ENCODE measurements around the gene LYZL6.

LYZL6 gene

GRCh38 chr17:35943537-35943936 lies at the start of gene LYZL6:
Gene LYZL6 (minus strand): TSS chr17:35943713. CDS start chr17:35939356, 4,357 bp downstream.
- H3K27me3 Mint-ChIP-seq = no peaks in the 10 kb centered on the region
- no peaks in the 10 kb centered on the region for H3K9me3 Mint-ChIP-seq
- H3K4me1 Mint-ChIP-seq = no peaks in the 10 kb centered on the region
- H3K36me3 Mint-ChIP-seq = no peaks in the 10 kb centered on the region
- H3K27ac Mint-ChIP-seq = no peak within 1 kb of the TSS
- no peak within 1 kb of the TSS for H3K4me3 Mint-ChIP-seq

DNA sequence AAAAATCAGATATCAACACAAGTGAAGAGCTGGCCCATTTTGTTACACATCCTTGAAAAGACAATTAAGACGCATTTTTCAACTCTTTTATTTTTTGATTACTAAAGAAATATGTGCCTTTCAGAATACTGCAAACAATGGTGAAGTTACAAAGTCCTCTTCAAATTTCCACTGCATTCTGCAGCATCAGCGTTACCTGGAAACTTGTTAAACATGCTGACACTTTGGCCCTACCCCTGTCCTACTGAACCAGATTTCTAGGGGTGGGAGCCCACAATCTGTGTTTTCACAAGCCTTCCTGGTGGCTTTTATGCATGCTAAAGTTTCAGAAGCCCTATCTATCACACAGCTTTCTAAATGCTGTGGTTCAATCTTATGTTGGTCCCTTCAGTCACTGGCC lies 47.6 kb upstream of the LYZL6 start:
- Mint-ChIP-seq H3K4me1 (no peaks in the 10 kb centered on the region), H3K36me3 (no peaks in the 10 kb centered on the region), H3K9me3 (peaks cover 10% of the 10 kb centered on the region)

DNA sequence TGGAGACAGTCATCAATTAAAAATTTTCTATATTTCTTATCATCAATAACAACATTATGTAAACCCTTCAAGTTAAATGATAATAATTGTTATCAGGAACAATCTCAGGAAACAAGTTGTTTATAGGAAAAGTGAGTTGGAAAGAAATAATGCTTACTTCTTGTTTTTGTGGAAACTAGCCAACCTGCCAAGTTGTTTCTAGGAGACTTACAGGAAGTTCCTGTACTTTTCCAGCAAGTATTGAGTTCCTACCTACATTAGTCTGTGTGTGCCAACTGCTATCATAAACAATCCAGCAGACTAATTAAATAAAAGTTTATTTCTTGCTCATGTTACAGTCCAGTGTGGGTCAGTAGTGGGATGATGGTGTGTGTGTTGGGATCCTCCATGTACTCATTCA lies 44.7 kb upstream of the LYZL6 start:
- Mint-ChIP-seq H3K27ac (no peak overlapping the region), H3K27me3 (peaks cover 9% of the 10 kb centered on the region), H3K4me1 (no peaks in the 10 kb centered on the region), H3K9me3 (peaks cover 10% of the 10 kb centered on the region), H3K4me3 (no peak overlapping the region), H3K36me3 (no peaks in the 10 kb centered on the region)

More for the DNA sequence above, 47.6 kb upstream of the LYZL6 start:
- Mint-ChIP-seq H3K27ac (no peak overlapping the region), H3K27me3 (peaks cover 12% of the 10 kb centered on the region), H3K4me3 (no peak overlapping the region)

DNA sequence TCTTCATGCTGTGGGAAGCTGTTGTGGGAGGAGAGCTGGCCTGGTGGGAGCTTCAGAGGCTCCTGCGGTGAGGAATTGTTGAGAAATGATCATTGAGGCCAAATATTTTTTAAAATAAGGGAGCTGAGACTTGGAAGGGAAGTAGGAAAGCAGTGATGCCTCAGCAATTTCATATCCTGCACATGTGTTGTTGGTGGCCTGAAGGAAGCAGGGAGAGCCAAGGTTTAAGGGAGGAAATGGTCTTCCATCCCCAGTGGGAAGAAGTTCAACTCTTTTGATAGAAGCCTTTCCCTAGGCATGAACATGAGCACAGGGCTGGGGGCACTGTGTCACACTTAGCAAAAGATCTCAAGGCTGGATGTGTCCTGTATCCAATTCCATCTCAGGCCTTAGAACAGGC lies 43.1 kb upstream of the LYZL6 start, which contains the start of gene CCL14:
TSS of gene CCL14 (minus strand) at position 87 of the 400 bp plus-strand sequence. CDS start at position 7, 80 bp downstream.
- Mint-ChIP-seq H3K4me3 (no peak within 1 kb of the TSS), H3K36me3 (no peaks in the 10 kb centered on the region), H3K4me1 (no peaks in the 10 kb centered on the region), H3K27me3 (peaks cover 2% of the 10 kb centered on the region), H3K27ac (no peak within 1 kb of the TSS), H3K9me3 (peaks cover 10% of the 10 kb centered on the region)

DNA sequence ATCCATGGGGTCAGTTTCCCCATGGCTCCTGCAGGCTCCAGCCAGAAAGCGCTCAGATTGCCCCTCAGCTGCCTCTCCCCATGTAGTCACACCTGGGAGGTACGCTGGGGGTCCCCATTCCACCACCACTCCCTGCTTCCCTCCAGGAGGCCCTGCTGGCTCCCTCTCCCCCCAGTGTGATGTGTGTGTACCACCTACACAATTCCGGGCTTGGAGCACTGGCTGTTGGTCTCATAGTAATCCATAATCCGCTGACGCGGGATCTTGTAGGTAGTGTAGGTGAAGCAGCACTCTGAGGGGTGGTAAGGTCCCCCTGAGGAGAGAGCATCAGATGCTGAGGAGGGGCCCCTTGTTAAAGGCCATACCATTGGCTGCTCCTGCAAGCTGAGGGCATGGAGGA lies 40.6 kb upstream of the LYZL6 start:
- no peak overlapping the region for H3K4me3 Mint-ChIP-seq
- H3K4me1 Mint-ChIP-seq = no peaks in the 10 kb centered on the region
- H3K36me3 Mint-ChIP-seq = no peaks in the 10 kb centered on the region
- H3K27me3 Mint-ChIP-seq = no peaks in the 10 kb centered on the region
- no peak overlapping the region for H3K27ac Mint-ChIP-seq
- peaks cover 5% of the 10 kb centered on the region for H3K9me3 Mint-ChIP-seq

DNA sequence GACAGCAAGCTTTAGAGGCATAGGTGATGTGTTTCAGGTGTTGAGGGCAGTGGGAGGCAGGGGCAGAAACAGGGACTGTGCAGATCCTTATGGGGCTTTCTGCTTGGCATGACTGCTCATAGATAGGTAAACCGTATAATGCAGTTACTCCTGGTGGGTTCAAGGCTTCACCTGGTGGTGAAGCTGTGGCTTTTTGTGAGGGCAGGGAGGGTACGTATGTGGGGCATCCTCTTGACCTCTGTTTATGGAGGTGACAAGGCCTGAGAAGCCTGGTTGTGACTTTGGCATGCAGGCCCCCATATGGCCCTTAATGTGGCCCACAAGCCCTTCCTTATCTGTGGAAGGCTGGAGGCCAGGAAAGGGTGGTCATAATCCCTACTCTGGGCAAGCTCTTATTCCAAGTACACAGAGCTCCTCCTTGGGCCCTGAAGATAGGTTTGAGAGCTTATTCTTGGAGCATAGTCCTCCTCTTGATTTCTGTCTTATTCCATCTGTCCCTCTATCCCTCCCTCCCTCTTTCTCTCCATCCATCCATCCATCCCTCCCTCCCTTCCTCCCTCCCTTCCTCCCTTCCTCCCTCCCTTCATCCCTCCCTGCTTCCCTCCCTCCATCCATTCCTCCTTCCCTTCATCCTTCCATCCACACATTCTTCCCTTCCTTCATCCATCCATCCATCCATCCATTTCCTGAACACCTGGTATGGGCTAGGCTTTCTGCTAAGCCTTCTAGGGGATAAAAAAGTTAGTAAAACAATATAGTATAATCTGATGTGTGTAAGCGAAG lies 39.1 kb upstream of the LYZL6 start:
- no peak overlapping the region for H3K27ac Mint-ChIP-seq
- H3K4me1 Mint-ChIP-seq = no peaks in the 10 kb centered on the region
- no peaks in the 10 kb centered on the region for H3K9me3 Mint-ChIP-seq
- no peak overlapping the region for H3K4me3 Mint-ChIP-seq
- H3K36me3 Mint-ChIP-seq = no peaks in the 10 kb centered on the region
- peaks cover 2% of the 10 kb centered on the region for H3K27me3 Mint-ChIP-seq

DNA sequence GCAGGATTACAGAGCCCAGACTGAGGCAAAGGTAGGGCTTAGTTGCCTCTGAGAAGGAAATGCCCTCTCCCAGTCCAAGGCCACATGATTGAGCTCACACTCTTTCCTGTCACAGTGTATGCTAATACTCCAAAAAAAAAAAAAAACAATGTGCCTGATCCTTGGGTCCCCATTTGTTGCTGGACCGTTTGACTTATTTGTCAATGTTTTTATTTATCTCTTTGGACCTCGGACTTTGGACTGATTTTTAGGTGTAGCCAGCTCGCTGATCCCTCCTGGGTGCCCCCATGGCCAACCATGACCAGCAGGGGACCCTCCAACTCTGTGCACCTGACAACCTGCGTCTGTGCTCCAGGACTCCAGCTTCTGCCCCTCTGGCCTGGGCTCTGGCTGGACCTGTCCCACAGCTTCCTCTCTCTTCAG lies 38.4 kb upstream of the LYZL6 start:
- no peak overlapping the region for H3K27ac Mint-ChIP-seq
- H3K4me3 Mint-ChIP-seq = no peak overlapping the region
- H3K36me3 Mint-ChIP-seq = no peaks in the 10 kb centered on the region
- no peaks in the 10 kb centered on the region for H3K4me1 Mint-ChIP-seq
- H3K9me3 Mint-ChIP-seq = no peaks in the 10 kb centered on the region
- H3K27me3 Mint-ChIP-seq = peaks cover 2% of the 10 kb centered on the region

- H3K27ac Mint-ChIP-seq = no peak within 1 kb of the TSS
- peaks cover 4% of the 10 kb centered on the region for H3K27me3 Mint-ChIP-seq
- H3K9me3 Mint-ChIP-seq = no peaks in the 10 kb centered on the region
- H3K4me1 Mint-ChIP-seq = no peaks in the 10 kb centered on the region
- H3K36me3 Mint-ChIP-seq = no peaks in the 10 kb centered on the region
- H3K4me3 Mint-ChIP-seq = no peak within 1 kb of the TSS
Observed at GRCh38 chr17:35981246-35981645, 37.7 kb upstream of the LYZL6 start, which contains the start of gene CCL16. Gene CCL16 (minus strand): TSS chr17:35981497. CDS start chr17:35981420, 77 bp downstream.

DNA sequence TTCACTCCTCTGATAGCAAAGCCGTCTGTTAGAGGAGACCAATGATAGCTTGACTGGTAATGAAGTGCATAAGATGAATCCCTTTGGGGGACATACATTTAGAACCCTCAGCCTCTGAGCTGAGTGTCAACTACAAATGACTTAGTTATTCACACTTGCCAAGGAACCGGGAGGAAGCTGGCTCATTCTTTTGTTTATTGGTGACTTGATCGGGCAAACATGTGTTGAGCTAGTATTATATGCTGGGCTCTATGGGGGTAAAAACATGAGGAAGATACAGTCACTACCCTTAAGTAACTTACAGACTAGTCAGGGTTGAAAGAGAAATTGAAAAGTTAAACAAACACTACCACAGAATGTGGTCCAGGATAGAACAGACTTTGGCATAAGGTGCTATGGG lies 34.8 kb upstream of the LYZL6 start:
- Mint-ChIP-seq H3K27me3 (peaks cover 4% of the 10 kb centered on the region), H3K4me1 (no peaks in the 10 kb centered on the region), H3K27ac (no peak overlapping the region), H3K9me3 (no peaks in the 10 kb centered on the region), H3K4me3 (no peak overlapping the region), H3K36me3 (no peaks in the 10 kb centered on the region)

GRCh38 chr17:35977509-35977908 lies 34.0 kb upstream of the LYZL6 start:
- no peaks in the 10 kb centered on the region for H3K4me1 Mint-ChIP-seq
- H3K36me3 Mint-ChIP-seq = no peaks in the 10 kb centered on the region
- H3K9me3 Mint-ChIP-seq = no peaks in the 10 kb centered on the region
- no peak overlapping the region for H3K4me3 Mint-ChIP-seq
- peaks cover 4% of the 10 kb centered on the region for H3K27me3 Mint-ChIP-seq
- no peak overlapping the region for H3K27ac Mint-ChIP-seq

- no peaks in the 10 kb centered on the region for H3K36me3 Mint-ChIP-seq
- H3K4me1 Mint-ChIP-seq = no peaks in the 10 kb centered on the region
- H3K9me3 Mint-ChIP-seq = no peaks in the 10 kb centered on the region
- H3K27me3 Mint-ChIP-seq = peaks cover 4% of the 10 kb centered on the region
- no peak overlapping the region for H3K27ac Mint-ChIP-seq
- H3K4me3 Mint-ChIP-seq = no peak overlapping the region
Observed at GRCh38 chr17:35973333-35974260, 30.1 kb upstream of the LYZL6 start.

DNA sequence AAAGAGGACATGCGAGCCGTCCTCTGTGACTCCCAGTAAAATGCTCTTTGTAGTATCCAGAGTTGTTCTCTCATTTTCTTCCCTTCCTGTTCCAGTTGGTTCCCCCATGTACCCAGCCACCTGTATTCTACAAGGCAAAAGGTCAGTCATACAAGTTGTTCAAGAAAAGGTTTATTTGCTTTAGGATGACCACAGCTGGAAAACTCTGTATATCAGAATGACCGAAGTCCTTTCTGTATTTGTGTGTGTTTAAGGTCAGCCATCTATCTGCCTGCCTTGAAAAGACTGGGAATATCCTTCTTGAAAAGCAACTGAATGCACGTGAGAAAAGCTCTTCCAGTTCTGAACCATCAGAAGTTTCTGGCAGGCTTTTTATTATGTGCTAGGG lies 29.4 kb upstream of the LYZL6 start:
- Mint-ChIP-seq H3K4me3 (no peak overlapping the region), H3K4me1 (no peaks in the 10 kb centered on the region), H3K27me3 (peaks cover 4% of the 10 kb centered on the region), H3K9me3 (no peaks in the 10 kb centered on the region), H3K27ac (no peak overlapping the region), H3K36me3 (no peaks in the 10 kb centered on the region)

- H3K27ac Mint-ChIP-seq = no peak overlapping the region
- no peaks in the 10 kb centered on the region for H3K4me1 Mint-ChIP-seq
- H3K9me3 Mint-ChIP-seq = no peaks in the 10 kb centered on the region
- peaks cover 1% of the 10 kb centered on the region for H3K27me3 Mint-ChIP-seq
- no peaks in the 10 kb centered on the region for H3K36me3 Mint-ChIP-seq
- no peak overlapping the region for H3K4me3 Mint-ChIP-seq
Observed at GRCh38 chr17:35972535-35972934, 29.0 kb upstream of the LYZL6 start.

GRCh38 chr17:35972066-35972465 lies 28.6 kb upstream of the LYZL6 start:
- no peaks in the 10 kb centered on the region for H3K9me3 Mint-ChIP-seq
- no peak overlapping the region for H3K27ac Mint-ChIP-seq
- no peaks in the 10 kb centered on the region for H3K4me1 Mint-ChIP-seq
- H3K4me3 Mint-ChIP-seq = no peak overlapping the region
- peaks cover 1% of the 10 kb centered on the region for H3K27me3 Mint-ChIP-seq
- no peaks in the 10 kb centered on the region for H3K36me3 Mint-ChIP-seq

DNA sequence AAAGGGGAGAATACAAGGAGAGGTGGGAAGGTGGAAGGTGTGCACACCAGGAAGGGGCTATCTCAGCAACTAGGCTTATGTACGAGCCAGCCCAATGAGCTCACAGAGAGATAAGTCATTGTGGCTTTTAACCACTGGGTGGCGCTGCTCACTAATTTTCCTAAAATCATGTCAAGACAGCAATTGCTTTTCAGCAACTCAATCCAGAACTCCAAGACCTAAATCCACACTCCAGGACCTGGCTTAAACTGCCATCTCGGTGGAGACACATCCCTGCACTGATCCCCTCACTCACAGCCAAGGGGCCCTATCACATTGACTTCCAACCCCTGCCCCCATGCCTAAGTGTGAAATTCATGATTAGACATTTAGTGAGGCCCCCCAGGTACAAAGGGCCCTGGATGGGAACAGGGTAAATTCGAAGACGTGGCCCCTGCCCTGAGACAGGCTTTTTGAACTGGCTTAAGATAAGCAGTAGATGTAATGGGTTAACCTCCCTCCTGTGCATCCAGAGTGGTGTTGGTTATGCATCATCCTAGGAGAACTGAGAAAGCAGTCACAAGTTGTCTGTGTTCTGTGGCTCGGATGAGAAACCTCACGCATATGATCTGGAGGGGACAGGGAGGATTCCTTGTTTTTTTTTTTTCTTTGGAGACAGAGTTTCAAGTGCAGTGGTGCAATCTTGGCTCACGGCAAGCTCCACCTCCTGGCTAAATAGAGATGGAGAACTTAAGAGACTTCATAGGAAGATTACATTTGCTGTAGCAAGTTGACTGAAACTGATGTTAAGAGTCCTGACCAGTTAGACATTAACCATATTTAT lies 26.3 kb upstream of the LYZL6 start:
- H3K27ac Mint-ChIP-seq = no peak overlapping the region

More for the DNA sequence above, 26.3 kb upstream of the LYZL6 start:
- H3K9me3 Mint-ChIP-seq = no peaks in the 10 kb centered on the region
- H3K36me3 Mint-ChIP-seq = no peaks in the 10 kb centered on the region
- no peak overlapping the region for H3K4me3 Mint-ChIP-seq
- H3K4me1 Mint-ChIP-seq = no peaks in the 10 kb centered on the region
- H3K27me3 Mint-ChIP-seq = no peaks in the 10 kb centered on the region

Measured in activated naive CD4-positive, alpha-beta T cell treated with anti-CD3 and anti-CD28 coated beads, Interleukin-2, amount 50 U/mL, for 24 hours (primary cell).